Endodermal cell (in vitro differentiated cells): Measurements from ENCODE around the gene IGHMBP2. TPM values are rescaled to one million over a fixed set of nuclear protein-coding genes. Genes with fewer than 3 reads are reported as not detected.

ENCODE experiments used
- DNase-seq: peaks from one replicate; pipeline ENCODE4 v3.0.0-alpha.2; 2017
- H3K27ac ChIP-seq: 2 replicates; pipeline ENCODE4 v1.5.1; 2013; ENCODE audit warnings: mild to moderate bottlenecking, low read depth, low read length, moderate library complexity
- H3K27me3 ChIP-seq: 2 replicates; pipeline ENCODE4 v1.6.1; 2013; ENCODE audit warnings: mild to moderate bottlenecking, low read length, moderate library complexity; ENCODE audit not compliant: insufficient read depth, control insufficient read depth, poor library complexity, severe bottlenecking
- H3K36me3 ChIP-seq: 2 replicates; pipeline ENCODE4 v1.7.0; 2013; ENCODE audit warnings: mild to moderate bottlenecking, low read length, moderate library complexity; ENCODE audit not compliant: control insufficient read depth, insufficient read depth
- H3K4me1 ChIP-seq: one replicate; pipeline ENCODE4 v1.7.0; 2013; ENCODE audit warnings: low read length; ENCODE audit not compliant: control insufficient read depth, insufficient read depth
- H3K4me3 ChIP-seq: 2 replicates; pipeline ENCODE4 v1.5.1; 2013; ENCODE audit warnings: mild to moderate bottlenecking, low read length, moderate library complexity
- H3K9ac ChIP-seq: 2 replicates; pipeline ENCODE4 v1.6.1; 2013; ENCODE audit warnings: mild to moderate bottlenecking, low read length, moderate library complexity; ENCODE audit not compliant: poor library complexity, severe bottlenecking; ENCODE audit errors: extremely low read depth
- H3K9me3 ChIP-seq: 2 replicates; pipeline ENCODE4 v1.6.1; 2013; ENCODE audit warnings: mild to moderate bottlenecking, low read length, moderate library complexity; ENCODE audit not compliant: control insufficient read depth
- H3K27ac Mint-ChIP-seq: 2 replicates; pipeline ENCODE4 v1.8.0; 2020; ENCODE audit warnings: mixed read lengths
- H3K27me3 Mint-ChIP-seq: 2 replicates; pipeline ENCODE4 v1.8.0; 2021; ENCODE audit warnings: mild to moderate bottlenecking, mixed read lengths; ENCODE audit not compliant: insufficient read depth
- H3K36me3 Mint-ChIP-seq: 2 replicates; pipeline ENCODE4 v1.8.0; 2020; ENCODE audit warnings: low read depth, mixed read lengths
- H3K4me1 Mint-ChIP-seq: 2 replicates; pipeline ENCODE4 v1.8.0; 2020; ENCODE audit warnings: mixed read lengths
- H3K4me3 Mint-ChIP-seq: 2 replicates; pipeline ENCODE4 v1.8.0; 2020; ENCODE audit warnings: mild to moderate bottlenecking, moderate library complexity, mixed read lengths
- H3K9me3 Mint-ChIP-seq: 2 replicates; pipeline ENCODE4 v1.8.0; 2020; ENCODE audit warnings: mild to moderate bottlenecking, mixed read lengths
- WGBS, 2 experiments: methylation state at CpG; one replicate each; pipeline versions ENCODE4 v1.1.5 to v1.1.7; 2013; ENCODE audit warnings: missing lambda C conversion rate in 2 of 2, mixed read lengths in 1 of 2; ENCODE audit not compliant: insufficient coverage in 1 of 2, insufficient read length in 1 of 2; 5-methylcytosine and 5-hydroxymethylcytosine counted together
- total RNA-seq, 2 donors: library from RNA; stranded (reverse); fragmentation: NEBNext Ultra II Directional in 1 of 2; extraction: Animal tissue kit (Norgen Biotek cat#: 25700) in 1 of 2; gene quantifications; 2 replicates in 1 of 2; 3 replicates in 1 of 2; pipeline ENCODE4 v1.2.1, GENCODE V29; 2021
- TF ChIP-seq, protein P1 (sequence below): fragments of 200-600 bp; sonication (generic); conservative IDR thresholded peaks from 2 replicates; pipeline ENCODE4 v1.5.0; 2021; ENCODE audit warnings: antibody characterized with exemption, mild to moderate bottlenecking

The IGHMBP2 gene
- total RNA-seq, 2 donors from 2014 or later, result 23.9 to 28.3 TPM

GRCh38 chr11:68870470-68870869, 33.2 kb upstream of the IGHMBP2 start:
- Histone ChIP-seq H3K9ac (no peak overlapping the region), H3K4me3 (no peak overlapping the region), H3K4me1 (peaks cover 4% of the 10 kb centered on the region), H3K27me3 (no peaks in the 10 kb centered on the region), H3K36me3 (no peaks in the 10 kb centered on the region), H3K27ac (no peak overlapping the region), H3K9me3 (no peaks in the 10 kb centered on the region)
- Mint-ChIP-seq H3K36me3 (no peaks in the 10 kb centered on the region), H3K4me1 (peaks cover 51% of the 10 kb centered on the region), H3K4me3 (peak overlapping the region; percentile 47), H3K27me3 (no peaks in the 10 kb centered on the region), H3K9me3 (no peaks in the 10 kb centered on the region), H3K27ac (peak overlapping the region; percentile 49)
- 78 to 89% methylated on average over 9 of the region's 9 CpGs for WGBS, 2 experiments
- TF ChIP-seq, protein P1, sequence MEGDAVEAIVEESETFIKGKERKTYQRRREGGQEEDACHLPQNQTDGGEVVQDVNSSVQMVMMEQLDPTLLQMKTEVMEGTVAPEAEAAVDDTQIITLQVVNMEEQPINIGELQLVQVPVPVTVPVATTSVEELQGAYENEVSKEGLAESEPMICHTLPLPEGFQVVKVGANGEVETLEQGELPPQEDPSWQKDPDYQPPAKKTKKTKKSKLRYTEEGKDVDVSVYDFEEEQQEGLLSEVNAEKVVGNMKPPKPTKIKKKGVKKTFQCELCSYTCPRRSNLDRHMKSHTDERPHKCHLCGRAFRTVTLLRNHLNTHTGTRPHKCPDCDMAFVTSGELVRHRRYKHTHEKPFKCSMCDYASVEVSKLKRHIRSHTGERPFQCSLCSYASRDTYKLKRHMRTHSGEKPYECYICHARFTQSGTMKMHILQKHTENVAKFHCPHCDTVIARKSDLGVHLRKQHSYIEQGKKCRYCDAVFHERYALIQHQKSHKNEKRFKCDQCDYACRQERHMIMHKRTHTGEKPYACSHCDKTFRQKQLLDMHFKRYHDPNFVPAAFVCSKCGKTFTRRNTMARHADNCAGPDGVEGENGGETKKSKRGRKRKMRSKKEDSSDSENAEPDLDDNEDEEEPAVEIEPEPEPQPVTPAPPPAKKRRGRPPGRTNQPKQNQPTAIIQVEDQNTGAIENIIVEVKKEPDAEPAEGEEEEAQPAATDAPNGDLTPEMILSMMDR, result no peak
- DNase-seq, result no peak

DNA sequence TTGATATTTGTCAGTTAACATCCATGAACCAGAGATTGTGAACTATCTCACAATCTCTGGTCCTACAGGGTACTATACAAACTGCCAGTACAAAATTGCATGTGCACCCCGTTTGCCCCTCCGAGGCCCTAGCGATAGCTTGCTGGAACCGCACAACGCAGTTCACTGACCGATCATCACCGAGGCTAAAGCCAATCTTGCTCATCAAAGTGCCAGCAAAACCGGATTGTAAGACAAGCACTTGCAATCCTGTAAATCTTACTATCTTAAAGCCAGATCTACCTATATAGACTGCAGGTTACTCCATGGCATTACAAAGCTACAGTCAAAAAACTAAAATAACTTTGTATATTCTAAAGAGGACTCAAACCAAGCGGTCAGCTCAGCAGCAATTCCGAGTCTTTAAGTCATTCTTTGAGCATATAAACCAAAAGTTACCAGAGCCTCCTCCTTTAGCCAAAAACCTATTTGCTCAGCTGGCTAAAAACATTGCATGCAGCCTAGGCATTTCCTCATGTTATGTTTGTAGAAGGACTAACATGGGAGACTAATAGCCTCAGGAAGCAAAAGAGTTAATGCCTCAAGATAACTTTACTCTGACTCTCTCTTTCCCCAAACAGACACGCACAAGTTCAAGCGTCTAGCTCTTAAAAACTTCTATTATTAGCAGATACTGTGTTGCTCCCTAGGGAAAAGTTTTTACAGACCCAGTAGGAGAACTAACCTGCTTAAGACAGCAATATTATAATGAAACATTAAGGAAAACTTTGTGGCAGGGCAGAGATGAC, 31.3 kb upstream of the IGHMBP2 start:
- Mint-ChIP-seq H3K27me3 (no peaks in the 10 kb centered on the region), H3K4me3 (no peak overlapping the region), H3K4me1 (peaks cover 51% of the 10 kb centered on the region), H3K36me3 (no peaks in the 10 kb centered on the region), H3K27ac (no peak overlapping the region), H3K9me3 (no peaks in the 10 kb centered on the region)
- WGBS, 2 experiments, result 86 to 93% methylated on average over 12 of the region's 12 CpGs
- Histone ChIP-seq H3K36me3 (no peaks in the 10 kb centered on the region), H3K9me3 (no peaks in the 10 kb centered on the region), H3K27ac (no peak overlapping the region), H3K4me3 (no peak overlapping the region), H3K4me1 (peaks cover 4% of the 10 kb centered on the region), H3K9ac (no peak overlapping the region), H3K27me3 (no peaks in the 10 kb centered on the region)
- TF ChIP-seq, protein P1, result no peak
- DNase-seq, result no peak

GRCh38 chr11:68878022-68878421, 25.7 kb upstream of the IGHMBP2 start:
- WGBS, 2 experiments, result 93 to 100% methylated on average over 2 to 7 of the region's 7 CpGs
- Histone ChIP-seq H3K9ac (no peak overlapping the region), H3K4me3 (no peak overlapping the region), H3K36me3 (no peaks in the 10 kb centered on the region), H3K4me1 (peaks cover 5% of the 10 kb centered on the region), H3K9me3 (no peaks in the 10 kb centered on the region), H3K27me3 (no peaks in the 10 kb centered on the region), H3K27ac (no peak overlapping the region)
- Mint-ChIP-seq H3K9me3 (no peaks in the 10 kb centered on the region), H3K4me3 (no peak overlapping the region), H3K36me3 (peaks cover 6% of the 10 kb centered on the region), H3K27me3 (no peaks in the 10 kb centered on the region), H3K27ac (no peak overlapping the region), H3K4me1 (peaks cover 23% of the 10 kb centered on the region)
- TF ChIP-seq, protein P1, result no peak
- no peak for DNase-seq
